Suprapubic skin (tissue), 3 donors: ENCODE results near the gene ALG10B.

Experiments used
- CTCF ChIP-seq, 2 donors: fragments of 200-600 bp in 1 of 2; fragments of 450-650 bp in 1 of 2; sonication (generic) in 1 of 2; IDR thresholded peaks; one replicate each; pipeline ENCODE4 v1.5.1; 2016 to 2019; ENCODE audit warnings: antibody characterized with exemption in 2 of 2, mild to moderate bottlenecking in 1 of 2, moderate library complexity in 1 of 2
- EP300 ChIP-seq: sonication (generic); formaldehyde crosslinking; IDR thresholded peaks from one replicate; pipeline ENCODE4 v1.6.1; 2017; ENCODE audit warnings: antibody characterized with exemption

- TF ChIP-seq CTCF (IDR thresholded peaks at IDR 0.05) (peak; percentile 46 to 69), EP300 (no peak)
Measured at GRCh38 chr12:38316391-38317129, at the start of gene ALG10B.
